ENCODE data around the gene TTPAL.

The TTPAL gene

GRCh38 chr20:44542890-44543289, 67.2 kb downstream of the TTPAL start:
- no peak for DNase-seq (ENCODE audit: low read depth)
- H3K4me3 ChIP-seq (ENCODE audit: low read length), result no peak overlapping the region
- no peak for TF ChIP-seq CTCF (IDR thresholded peaks at IDR 0.05; ENCODE audit: insufficient read depth, low read depth, low read length, missing control alignments)

GRCh38 chr20:44543358-44543757, 67.7 kb downstream of the TTPAL start:
- no peak overlapping the region for H3K4me3 ChIP-seq (ENCODE audit: low read length)
- DNase-seq (ENCODE audit: low read depth), result no peak
- no peak for TF ChIP-seq CTCF (IDR thresholded peaks at IDR 0.05; ENCODE audit: insufficient read depth, low read depth, low read length, missing control alignments)

Data from epithelial cell of esophagus (primary cell).